ENCODE measurements around the gene DAZL.

GRCh38 chr3:16599694-16600093, 5.5 kb downstream of the DAZL start:
- TF ChIP-seq CTCF (IDR thresholded peaks at IDR 0.05) (no peak), POLR2A (IDR thresholded peaks at IDR 0.05) (no peak)

Measured in lower leg skin (tissue), 3 donors.